ENCODE data around the gene MRPL39. TPM values are rescaled to one million over a fixed set of nuclear protein-coding genes. Genes with fewer than 3 reads are reported as not detected.

MRPL39 gene
- total RNA-seq, 4 donors from 2014 or later = 12.5 to 30.5 (median 28.1) TPM

- DNase-seq = no peak
- intact Hi-C loops (cut with DNase I) = no loop called here
- TF ChIP-seq, protein P1, sequence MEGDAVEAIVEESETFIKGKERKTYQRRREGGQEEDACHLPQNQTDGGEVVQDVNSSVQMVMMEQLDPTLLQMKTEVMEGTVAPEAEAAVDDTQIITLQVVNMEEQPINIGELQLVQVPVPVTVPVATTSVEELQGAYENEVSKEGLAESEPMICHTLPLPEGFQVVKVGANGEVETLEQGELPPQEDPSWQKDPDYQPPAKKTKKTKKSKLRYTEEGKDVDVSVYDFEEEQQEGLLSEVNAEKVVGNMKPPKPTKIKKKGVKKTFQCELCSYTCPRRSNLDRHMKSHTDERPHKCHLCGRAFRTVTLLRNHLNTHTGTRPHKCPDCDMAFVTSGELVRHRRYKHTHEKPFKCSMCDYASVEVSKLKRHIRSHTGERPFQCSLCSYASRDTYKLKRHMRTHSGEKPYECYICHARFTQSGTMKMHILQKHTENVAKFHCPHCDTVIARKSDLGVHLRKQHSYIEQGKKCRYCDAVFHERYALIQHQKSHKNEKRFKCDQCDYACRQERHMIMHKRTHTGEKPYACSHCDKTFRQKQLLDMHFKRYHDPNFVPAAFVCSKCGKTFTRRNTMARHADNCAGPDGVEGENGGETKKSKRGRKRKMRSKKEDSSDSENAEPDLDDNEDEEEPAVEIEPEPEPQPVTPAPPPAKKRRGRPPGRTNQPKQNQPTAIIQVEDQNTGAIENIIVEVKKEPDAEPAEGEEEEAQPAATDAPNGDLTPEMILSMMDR (IDR thresholded peaks at IDR 0.05) = no peak
- no peak for TF ChIP-seq POLR2A (IDR thresholded peaks at IDR 0.05)
Measured at GRCh38 chr21:25552856-25553255, 54.4 kb downstream of the MRPL39 start.

DNA sequence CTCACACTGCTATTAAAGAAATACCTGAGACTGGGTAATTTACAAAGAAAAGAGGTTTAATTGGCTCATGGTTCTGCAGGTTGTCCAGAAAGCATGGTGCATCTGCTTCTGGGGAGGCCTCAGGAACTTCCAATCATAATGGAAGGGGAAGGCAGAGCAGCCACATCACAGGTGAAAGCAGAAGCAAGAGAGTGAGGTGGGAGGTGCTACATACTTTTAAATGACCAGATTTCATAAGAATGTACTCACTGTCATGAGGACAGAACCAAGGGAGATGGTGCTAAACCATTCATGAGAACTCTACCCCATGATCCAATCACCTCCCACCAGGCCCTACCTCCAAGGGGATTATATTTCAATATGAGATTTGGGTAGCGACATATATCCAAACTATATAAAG, 55.7 kb downstream of the MRPL39 start:
- no peak for DNase-seq
- intact Hi-C loops (cut with DNase I) = no loop called here
- 81 to 95% methylated on average over 1 of the region's 1 CpG for WGBS, 2 donors
- Histone ChIP-seq H3K27ac (no peak overlapping the region), H3K27me3 (no peaks in the 10 kb centered on the region), H3K36me3 (no peaks in the 10 kb centered on the region), H3K4me3 (no peak overlapping the region), H3K9me3 (no peaks in the 10 kb centered on the region), H3K4me1 (no peaks in the 10 kb centered on the region)
- no peak for TF ChIP-seq POLR2A (IDR thresholded peaks at IDR 0.05)
- TF ChIP-seq, protein P1 (IDR thresholded peaks at IDR 0.05) = no peak

More at GRCh38 chr21:25552856-25553255, 54.4 kb downstream of the MRPL39 start:
- Histone ChIP-seq H3K4me3 (no peak overlapping the region), H3K4me1 (no peaks in the 10 kb centered on the region), H3K27ac (no peak overlapping the region), H3K27me3 (no peaks in the 10 kb centered on the region), H3K36me3 (no peaks in the 10 kb centered on the region), H3K9me3 (no peaks in the 10 kb centered on the region)
- WGBS, 2 donors = 65 to 80% methylated on average over 5 of the region's 5 CpGs

- TF ChIP-seq, protein P1 (IDR thresholded peaks at IDR 0.05) = no peak
- no peak for TF ChIP-seq POLR2A (IDR thresholded peaks at IDR 0.05)
- 80 to 84% methylated on average over 11 of the region's 11 CpGs for WGBS, 2 donors
- Histone ChIP-seq H3K9me3 (no peaks in the 10 kb centered on the region), H3K27me3 (no peaks in the 10 kb centered on the region), H3K4me1 (no peaks in the 10 kb centered on the region), H3K36me3 (no peaks in the 10 kb centered on the region), H3K27ac (no peak overlapping the region), H3K4me3 (no peak overlapping the region)
- DNase-seq = no peak
- intact Hi-C loops (cut with DNase I) = no loop called here
Measured at GRCh38 chr21:25550352-25551120, 56.7 kb downstream of the MRPL39 start.

- intact Hi-C loops (cut with DNase I) = no loop called here
- no peaks in the 10 kb centered on the region for H3K4me1 ChIP-seq
- no peak overlapping the region for H3K4me3 ChIP-seq
- TF ChIP-seq, protein P1 (IDR thresholded peaks at IDR 0.05) = no peak
- no peak for TF ChIP-seq POLR2A (IDR thresholded peaks at IDR 0.05)
- DNase-seq = no peak
- no peaks in the 10 kb centered on the region for H3K27me3 ChIP-seq
- WGBS, 2 donors = 56 to 65% methylated on average over 2 of the region's 2 CpGs
- H3K9me3 ChIP-seq = peaks cover 0 to 20% (median 0%) of the 10 kb centered on the region in 3 donors
- no peak overlapping the region for H3K27ac ChIP-seq
- H3K36me3 ChIP-seq = no peaks in the 10 kb centered on the region
Measured at GRCh38 chr21:25541042-25541441, 66.2 kb downstream of the MRPL39 start.

DNA sequence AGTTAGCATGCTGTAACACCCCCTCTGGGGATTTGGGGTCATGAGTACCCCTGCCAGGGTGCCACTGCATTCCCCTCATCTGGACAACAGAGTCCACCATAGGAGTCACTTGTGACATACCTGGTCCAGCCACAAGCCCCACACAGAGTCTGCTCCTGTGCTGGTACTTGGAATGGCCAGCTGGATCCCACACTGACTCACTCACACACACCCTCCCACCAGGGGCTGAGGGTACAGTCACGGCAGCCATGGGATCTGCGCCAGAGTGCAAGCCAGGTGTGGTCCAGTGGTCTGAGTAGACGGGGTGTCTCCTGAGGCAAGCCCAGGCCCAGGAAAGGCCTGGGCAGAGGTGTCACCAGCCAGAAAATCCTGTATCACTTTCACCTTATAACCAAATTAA, 67.7 kb downstream of the MRPL39 start:
- Histone ChIP-seq H3K4me1 (no peaks in the 10 kb centered on the region), H3K27me3 (no peaks in the 10 kb centered on the region), H3K9me3 (peaks cover 0 to 20% (median 0%) of the 10 kb centered on the region in 3 donors), H3K36me3 (no peaks in the 10 kb centered on the region), H3K4me3 (no peak overlapping the region), H3K27ac (no peak overlapping the region)
- no peak for DNase-seq
- WGBS, 2 donors = 67% methylated on average over 1 of the region's 3 CpGs; no CpG with 5 or more reads in 1 of the 2 donors
- TF ChIP-seq, protein P1 (IDR thresholded peaks at IDR 0.05) = no peak
- TF ChIP-seq POLR2A (IDR thresholded peaks at IDR 0.05) = no peak
- intact Hi-C loops (cut with DNase I) = no loop called here
